Measurements from ENCODE around the gene CAB39L. TPM values are rescaled to one million over a fixed set of nuclear protein-coding genes. Genes with fewer than 3 reads are reported as not detected.

The CAB39L gene
- total and polyA plus RNA-seq, 2 of the 13 experiments (the other 11 are each of a cell fraction or from before 2014, with no cell fraction given): 3.1 to 6.1 TPM

DNA sequence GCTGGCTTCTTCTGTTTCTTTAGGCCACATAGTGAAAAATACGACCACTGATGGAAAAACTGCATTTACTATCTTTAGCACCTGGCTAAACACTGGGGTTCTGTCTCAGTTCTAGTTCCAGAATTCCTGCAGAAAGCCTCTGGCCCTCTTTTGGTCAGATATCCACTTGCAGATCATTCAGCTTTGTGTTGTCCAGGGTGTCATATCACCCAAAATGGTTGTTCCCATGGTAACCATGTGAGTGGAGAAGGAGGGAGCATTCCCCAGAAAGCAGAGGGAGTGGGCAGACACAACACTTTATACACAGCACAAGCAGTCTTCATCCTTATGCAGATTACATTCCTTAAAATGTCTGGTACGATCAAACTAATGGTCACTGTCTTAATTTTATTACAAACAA is 73.5 kb downstream of the CAB39L start (continued):
- TF ChIP-seq TEAD2 (CRISPR knock-in tag; IDR thresholded peaks at IDR 0.05) (no peak), EED (CRISPR knock-in tag; IDR thresholded peaks at IDR 0.05) (no peak), ZBTB43 (CRISPR knock-in tag; conservative IDR thresholded peaks at IDR 0.05) (no peak), GPBP1L1 (CRISPR knock-in tag; IDR thresholded peaks at IDR 0.05) (no peak)

DNA sequence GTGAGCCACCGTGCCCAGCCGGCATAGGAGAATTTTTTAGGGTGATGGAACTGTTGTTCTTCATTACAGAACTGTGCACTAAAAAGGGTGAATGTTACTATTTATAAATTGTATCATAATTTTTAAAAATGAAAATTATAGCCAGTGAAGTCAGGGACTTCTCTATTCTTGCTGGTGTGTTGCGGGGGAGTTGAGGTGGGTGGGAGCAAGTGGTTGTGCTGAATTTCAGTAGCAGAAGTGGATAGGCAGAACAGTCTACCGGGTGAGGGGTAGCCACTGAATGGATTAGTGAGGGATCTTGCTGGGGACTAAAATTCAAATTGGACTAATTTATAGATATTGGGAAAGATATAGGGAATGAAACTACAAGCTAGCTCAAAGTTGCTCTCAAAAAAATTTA is 74.0 kb downstream of the CAB39L start:
- in situ Hi-C loops (cut with HindIII; ENCODE audit: extremely low pct_ligation_motif_present, low pct_unique_long_range_greater_than_20kb) (loop anchor here (5.0 kb wide), 1 partner anchor 63 kb away; no protein-coding TSS in a partner anchor), intact Hi-C loops (cut with micrococcal nuclease; ENCODE audit: unreplicated experiment) (loop anchor here (5.0 kb wide), 1 partner anchor 68 kb away; no protein-coding TSS in a partner anchor)
- BruUV-seq (replicated peaks): no TSS peak
- Histone ChIP-seq H3K4me2 (ENCODE audit: low read depth, low read length) (no peak overlapping the region), H3K9me3 (ENCODE audit: low read length) (no peaks in the 10 kb centered on the region), H3K27ac (ENCODE audit: extremely low read length, insufficient read depth, low read length) (no peak overlapping the region), H3K9ac (ENCODE audit: insufficient read depth, low read depth, low read length) (no peak overlapping the region), H2AFZ (ENCODE audit: low read length) (no peak overlapping the region), H3K4me1 (ENCODE audit: insufficient read depth, low read length) (peaks cover 31% of the 10 kb centered on the region), H3K36me3 (replicated peaks in 1 of 2; ENCODE audit: control insufficient read depth in 1 of 2, insufficient read depth in 2 of 2, low read length in 2 of 2) (no peaks in the 10 kb centered on the region), H4K20me1 (ENCODE audit: insufficient read depth, low read length) (no peaks in the 10 kb centered on the region), H3K79me2 (ENCODE audit: insufficient read depth, low read length) (no peaks in the 10 kb centered on the region), H3K27me3 (ENCODE audit: control insufficient read depth in 1 of 2, insufficient read depth in 2 of 2, low read length in 2 of 2) (no peaks in the 10 kb centered on the region), H3K4me3 (replicated peaks in 1 of 3; ENCODE audit: insufficient read depth in 1 of 3, low read depth in 2 of 3, low read length in 3 of 3) (no peak overlapping the region)
- no peak for FAIRE-seq
- ChIA-PET POLR2A (no interaction called here), CTCF (ENCODE audit: low intra/inter-chr PET ratio, low total read pairs) (no interaction called here)
- ATAC-seq: no peak
- WGBS (ENCODE audit: low lambda C conversion rate): 96% methylated on average over 4 of the region's 4 CpGs
- no peak for DNase-seq (ENCODE audit: low spot score)
- TF ChIP-seq PPARG (CRISPR knock-in tag; conservative IDR thresholded peaks at IDR 0.05) (no peak), ZNF256 (CRISPR knock-in tag; conservative IDR thresholded peaks at IDR 0.05) (no peak), ZNF7 (CRISPR knock-in tag; IDR thresholded peaks at IDR 0.05) (no peak), CREB3 (CRISPR knock-in tag; IDR thresholded peaks at IDR 0.05) (no peak), ZMAT5 (CRISPR knock-in tag; IDR thresholded peaks at IDR 0.05; ENCODE audit: borderline replicate concordance, low read depth) (no peak), ZNF749 (CRISPR knock-in tag; IDR thresholded peaks at IDR 0.05; ENCODE audit: borderline replicate concordance) (no peak), PRMT3 (CRISPR knock-in tag; IDR thresholded peaks at IDR 0.05; ENCODE audit: borderline replicate concordance, low read depth) (no peak), FOXK2 (IDR thresholded peaks at IDR 0.05) (no peak), ATF2 (CRISPR knock-in tag; IDR thresholded peaks at IDR 0.05) (no peak), TMF1 (CRISPR knock-in tag; IDR thresholded peaks at IDR 0.05; ENCODE audit: low read depth) (no peak), PLRG1 (conservative IDR thresholded peaks at IDR 0.05) (no peak), RBFOX2 (IDR thresholded peaks at IDR 0.05; ENCODE audit: low read depth, low read length) (no peak), KDM5B (CRISPR knock-in tag; IDR thresholded peaks at IDR 0.05; ENCODE audit: borderline replicate concordance) (no peak), ZNF343 (CRISPR knock-in tag; IDR thresholded peaks at IDR 0.05) (no peak), FOSL2 (CRISPR knock-in tag; IDR thresholded peaks at IDR 0.05) (no peak)
- TF ChIP-seq, protein P1, sequence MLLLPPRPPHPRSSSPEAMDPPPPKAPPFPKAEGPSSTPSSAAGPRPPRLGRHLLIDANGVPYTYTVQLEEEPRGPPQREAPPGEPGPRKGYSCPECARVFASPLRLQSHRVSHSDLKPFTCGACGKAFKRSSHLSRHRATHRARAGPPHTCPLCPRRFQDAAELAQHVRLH (CRISPR knock-in tag; IDR thresholded peaks at IDR 0.05; ENCODE audit: borderline replicate concordance, low read depth): no peak

Measured in HepG2 (cell line).